Small intestine (tissue), 7 donors: ENCODE measurements around the gene CAPN10. TPM values are rescaled to one million over a fixed set of nuclear protein-coding genes. Genes with fewer than 3 reads are reported as not detected.

ENCODE experiments used
- DNase-seq, 2 donors: peaks; one replicate each; pipeline versions ENCODE4 v3.0.0 to v3.0.0-alpha.2; 2013
- FAIRE-seq: peaks from 2 replicates; lab custom pipeline; 2012; peaks lifted over from hg19 to GRCh38; lab: Jason Lieb, UNC
- H3K27ac ChIP-seq, 3 donors: one replicate each; pipeline ENCODE4 v1.5.1; 2013; ENCODE audit warnings: low read length in 2 of 3, mild to moderate bottlenecking in 2 of 3, control low read depth in 1 of 3, inconsistent platforms in 1 of 3, low read depth in 1 of 3, moderate library complexity in 1 of 3
- H3K27me3 ChIP-seq, 3 donors: one replicate each; pipeline ENCODE4 v1.6.1; 2013; ENCODE audit warnings: low read length in 3 of 3, inconsistent platforms in 1 of 3; ENCODE audit not compliant: control insufficient read depth in 3 of 3, insufficient read depth in 3 of 3
- H3K36me3 ChIP-seq, 3 donors: one replicate each; pipeline ENCODE4 v1.6.1; 2013; ENCODE audit warnings: low read length in 3 of 3, inconsistent platforms in 1 of 3, low read depth in 1 of 3, mild to moderate bottlenecking in 1 of 3, moderate library complexity in 1 of 3; ENCODE audit not compliant: control insufficient read depth in 3 of 3, insufficient read depth in 2 of 3
- H3K4me1 ChIP-seq, 3 donors: one replicate each; pipeline ENCODE4 v1.6.1; 2013; ENCODE audit warnings: low read length in 2 of 3, inconsistent platforms in 1 of 3, low read depth in 1 of 3, mild to moderate bottlenecking in 1 of 3, moderate library complexity in 1 of 3; ENCODE audit not compliant: control insufficient read depth in 3 of 3, insufficient read depth in 2 of 3
- H3K4me3 ChIP-seq, 3 donors: one replicate each; pipeline ENCODE4 v1.5.1; 2013; ENCODE audit warnings: low read length in 3 of 3, control low read depth in 1 of 3, inconsistent platforms in 1 of 3, low read depth in 1 of 3, mild to moderate bottlenecking in 1 of 3, moderate library complexity in 1 of 3
- H3K9me3 ChIP-seq, 2 donors: one replicate each; pipeline ENCODE4 v1.6.1; 2013; ENCODE audit warnings: low read depth in 1 of 2, low read length in 1 of 2; ENCODE audit not compliant: control insufficient read depth in 2 of 2, insufficient read depth in 1 of 2
- WGBS, 3 donors: extraction: QIAGEN DNeasy Blood & Tissue Kit; methylation state at CpG; one replicate each; pipeline ENCODE4 v1.1.7; 2013; 5-methylcytosine and 5-hydroxymethylcytosine counted together
- polyA plus RNA-seq, 4 donors: library from polyadenylated mRNA; stranded (reverse) in 3 of 4; unstranded in 1 of 4; fragments of 200-250 nt in 3 of 4; fragments of 120-200 nt in 1 of 4; gene quantifications; one replicate each; pipeline versions ENCODE4 v1.2.1 to v1.2.3, GENCODE V29; 2013
- donor health status: healthy with polysubstance abuse.
- donor health status: control.
- donor health status: control.
- donor health status: Bipolar disorder and iron deficiency.
- donor health status: healthy.

The CAPN10 gene
- polyA plus RNA-seq, 4 donors: 19.7 to 33.8 (median 32.1) TPM

DNA sequence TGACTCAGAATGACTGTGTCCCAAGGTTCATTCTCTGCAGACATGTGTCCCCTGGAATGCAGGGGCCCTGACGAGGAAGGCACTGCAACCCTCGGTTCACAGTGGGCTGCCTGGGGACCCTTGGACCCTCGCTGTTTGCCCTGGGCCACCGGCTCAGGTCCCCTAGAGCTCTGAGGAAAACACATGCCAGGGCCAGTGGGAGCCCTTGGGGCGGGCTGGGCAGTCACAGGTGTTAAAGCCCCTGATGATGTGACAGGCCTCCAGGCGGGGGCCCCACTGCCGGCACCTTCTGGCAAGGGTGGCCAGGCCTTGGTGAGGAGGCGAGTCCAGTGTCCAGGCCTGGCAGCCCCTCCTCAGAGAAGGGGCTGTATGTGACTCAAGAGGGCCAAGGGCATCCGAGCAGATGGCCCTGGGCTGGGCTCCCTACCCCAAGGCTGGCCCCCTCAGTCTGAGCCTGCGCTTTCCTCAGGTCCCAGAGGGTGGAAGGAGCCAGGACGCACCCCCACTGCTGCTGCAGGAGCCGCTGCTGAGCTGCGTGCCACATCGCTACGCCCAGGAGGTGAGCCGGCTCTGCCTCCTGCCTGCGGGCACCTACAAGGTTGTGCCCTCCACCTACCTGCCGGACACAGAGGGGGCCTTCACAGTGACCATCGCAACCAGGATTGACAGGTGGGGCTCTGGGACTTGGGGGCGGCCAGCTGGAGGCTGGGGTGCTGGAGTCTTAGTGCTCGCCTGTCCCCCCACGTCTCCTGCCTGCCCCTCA is 11.1 kb downstream of the CAPN10 start:
- WGBS, 3 donors: 91 to 95% (median 93%) methylated on average over 21 to 22 of the region's 22 CpGs
- Histone ChIP-seq H3K27me3 (no peaks in the 10 kb centered on the region), H3K36me3 (peaks cover 2 to 95% (median 4%) of the 10 kb centered on the region in 3 donors), H3K4me3 (no peak overlapping the region), H3K4me1 (no peaks in the 10 kb centered on the region), H3K9me3 (no peaks in the 10 kb centered on the region), H3K27ac (no peak overlapping the region)
- FAIRE-seq: no peak
- no peak for DNase-seq

DNA sequence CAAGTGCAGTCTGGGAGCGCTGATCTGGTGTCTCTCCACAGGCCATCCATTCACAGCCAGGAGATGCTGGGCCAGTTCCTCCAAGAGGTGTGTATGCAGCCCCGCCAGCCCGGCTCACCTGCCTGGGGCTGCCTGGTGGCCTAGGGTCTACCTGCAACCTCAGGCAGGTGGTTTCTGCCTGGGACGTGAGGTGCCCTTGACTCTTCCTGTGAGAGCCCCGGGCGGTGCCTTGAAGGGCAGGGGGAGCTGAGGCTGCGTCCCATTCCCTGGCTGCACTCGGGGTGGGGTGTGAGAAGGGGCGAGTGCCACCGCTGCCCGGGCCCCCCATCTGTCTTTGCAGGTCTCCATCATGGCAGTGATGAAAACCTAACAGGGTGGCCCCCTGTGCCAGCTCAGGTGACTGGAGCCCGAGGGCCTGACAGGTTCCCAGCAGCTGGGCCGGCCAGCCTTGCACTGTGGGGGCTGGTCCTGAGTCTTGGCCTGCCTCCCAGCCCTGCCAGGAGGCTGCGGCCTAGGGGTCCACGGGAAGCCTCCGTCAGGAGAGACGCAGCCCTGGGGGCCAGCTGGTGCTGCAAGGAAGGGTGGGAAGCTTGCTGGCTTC is 11.9 kb downstream of the CAPN10 start:
- Histone ChIP-seq H3K4me3 (no peak overlapping the region), H3K9me3 (no peaks in the 10 kb centered on the region), H3K36me3 (peaks cover 2 to 95% (median 4%) of the 10 kb centered on the region in 3 donors), H3K27me3 (no peaks in the 10 kb centered on the region), H3K4me1 (peaks cover 0 to 7% (median 0%) of the 10 kb centered on the region in 3 donors), H3K27ac (no peak overlapping the region)
- FAIRE-seq (no peak), DNase-seq (no peak)
- 94 to 97% (median 95%) methylated on average over 14 to 17 of the region's 17 CpGs for whole genome bisulfite sequencing, 3 donors

- Histone ChIP-seq H3K9me3 (no peaks in the 10 kb centered on the region), H3K27me3 (no peaks in the 10 kb centered on the region), H3K4me3 (no peak overlapping the region), H3K4me1 (peaks cover 0 to 14% (median 0%) of the 10 kb centered on the region in 3 donors), H3K27ac (no peak overlapping the region), H3K36me3 (peaks cover 2 to 90% (median 4%) of the 10 kb centered on the region in 3 donors)
- FAIRE-seq (no peak), DNase-seq (no peak)
- WGBS, 3 donors: 92 to 95% (median 95%) methylated on average over 11 of the region's 11 CpGs
Observed at GRCh38 chr2:240599141-240599583, 12.6 kb downstream of the CAPN10 start.

DNA sequence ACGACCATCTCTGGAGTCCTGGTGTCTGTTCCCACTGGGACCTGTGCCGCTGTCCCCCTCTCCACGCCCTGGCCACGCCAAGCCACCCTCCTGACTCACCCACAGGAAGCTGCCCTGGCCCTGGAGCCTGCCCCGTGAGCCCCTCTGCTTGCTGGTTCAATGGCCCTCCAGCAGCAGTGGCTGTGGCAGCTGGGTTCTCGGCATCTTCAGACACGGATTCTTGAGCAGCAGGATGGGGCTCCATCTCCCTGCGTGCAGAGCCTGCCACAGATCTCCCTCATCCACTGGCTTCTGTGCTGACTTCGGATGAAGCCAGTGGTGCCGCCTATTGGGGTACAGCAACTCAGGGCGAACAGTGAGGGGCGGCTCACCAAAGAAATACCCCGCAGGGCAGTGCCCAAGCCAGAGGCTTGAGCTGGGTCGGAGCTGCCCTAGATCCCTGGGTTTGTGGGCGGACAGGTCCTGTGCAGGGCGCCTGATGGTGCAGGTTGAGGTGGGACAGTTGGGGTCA is 14.0 kb downstream of the CAPN10 start:
- Histone ChIP-seq H3K36me3 (peaks cover 2 to 77% (median 4%) of the 10 kb centered on the region in 3 donors), H3K27me3 (no peaks in the 10 kb centered on the region), H3K4me1 (peaks cover 0 to 24% (median 0%) of the 10 kb centered on the region in 3 donors), H3K4me3 (no peak overlapping the region), H3K9me3 (no peaks in the 10 kb centered on the region), H3K27ac (no peak overlapping the region)
- DNase-seq (no peak), FAIRE-seq (no peak)
- WGBS, 3 donors: 93 to 95% (median 95%) methylated on average over 16 of the region's 16 CpGs

- Histone ChIP-seq H3K4me3 (no peak overlapping the region), H3K27ac (no peak overlapping the region), H3K27me3 (no peaks in the 10 kb centered on the region), H3K9me3 (no peaks in the 10 kb centered on the region), H3K4me1 (peaks cover 0 to 24% (median 0%) of the 10 kb centered on the region in 3 donors), H3K36me3 (peaks cover 2 to 74% (median 4%) of the 10 kb centered on the region in 3 donors)
- WGBS, 3 donors: 83 to 90% (median 85%) methylated on average over 20 of the region's 20 CpGs
- FAIRE-seq: no peak
- no peak for DNase-seq
Observed at GRCh38 chr2:240601061-240601830, 14.7 kb downstream of the CAPN10 start.

GRCh38 chr2:240601831-240602160 is 15.3 kb downstream of the CAPN10 start:
- FAIRE-seq (no peak), DNase-seq (no peak)
- H3K4me3 ChIP-seq: no peak overlapping the region
- H3K36me3 ChIP-seq: peaks cover 2 to 73% (median 4%) of the 10 kb centered on the region in 3 donors
- H3K27me3 ChIP-seq: no peaks in the 10 kb centered on the region
- H3K9me3 ChIP-seq: no peaks in the 10 kb centered on the region
- no peak overlapping the region for H3K27ac ChIP-seq
- peaks cover 0 to 24% (median 0%) of the 10 kb centered on the region in 3 donors for H3K4me1 ChIP-seq
- WGBS, 3 donors: 93 to 100% (median 97%) methylated on average over 11 of the region's 11 CpGs

GRCh38 chr2:240602266-240603050 is 15.9 kb downstream of the CAPN10 start:
- WGBS, 3 donors: 83 to 89% (median 86%) methylated on average over 20 to 32 of the region's 32 CpGs

More at GRCh38 chr2:240602266-240603050, 15.9 kb downstream of the CAPN10 start:
- Histone ChIP-seq H3K9me3 (no peaks in the 10 kb centered on the region), H3K36me3 (peaks cover 2 to 70% (median 4%) of the 10 kb centered on the region in 3 donors), H3K27me3 (no peaks in the 10 kb centered on the region), H3K27ac (no peak overlapping the region), H3K4me3 (no peak overlapping the region), H3K4me1 (peaks cover 0 to 24% (median 0%) of the 10 kb centered on the region in 3 donors)
- DNase-seq (no peak), FAIRE-seq (no peak)
